Medulla oblongata (tissue), 1 donor: Measurements from ENCODE around the gene GJB4.

Experiments used
- DNase-seq: peaks from one replicate; pipeline ENCODE4 v3.0.0-alpha.2; 2015; ENCODE audit errors: extremely low spot score

The GJB4 gene

GRCh38 chr1:34777519-34778321 is 18.2 kb downstream of the GJB4 start:
- DNase-seq = no peak

- no peak for DNase-seq
Observed at GRCh38 chr1:34778381-34778780, 18.8 kb downstream of the GJB4 start.

- DNase-seq = no peak
Observed at GRCh38 chr1:34779005-34779404, 19.5 kb downstream of the GJB4 start.

GRCh38 chr1:34779526-34779925 is 20.0 kb downstream of the GJB4 start:
- DNase-seq = no peak

- DNase-seq = no peak
Observed at GRCh38 chr1:34779962-34780361, 20.4 kb downstream of the GJB4 start.

GRCh38 chr1:34780528-34780927 is 21.0 kb downstream of the GJB4 start:
- no peak for DNase-seq

GRCh38 chr1:34781071-34781843 is 21.7 kb downstream of the GJB4 start, which contains the start of gene GJB3:
GJB3 (plus strand) TSS chr1:34781214; CDS start chr1:34784763, 3,549 bp downstream.
- DNase-seq = no peak

- no peak for DNase-seq
Observed at GRCh38 chr1:34781844-34782391, 22.4 kb downstream of the GJB4 start.

- no peak for DNase-seq
Observed at GRCh38 chr1:34784751-34785221, 25.2 kb downstream of the GJB4 start.

- DNase-seq = no peak
Observed at GRCh38 chr1:34785231-34785874, 25.8 kb downstream of the GJB4 start.

GRCh38 chr1:34785875-34786470 is 26.4 kb downstream of the GJB4 start:
- no peak for DNase-seq

- DNase-seq = peak; percentile 84
Observed at GRCh38 chr1:34786521-34787325, 27.2 kb downstream of the GJB4 start.

GRCh38 chr1:34787461-34788420 is 28.2 kb downstream of the GJB4 start:
- DNase-seq = no peak

- DNase-seq = no peak
Observed at GRCh38 chr1:34790985-34791384, 31.4 kb downstream of the GJB4 start.

- DNase-seq = no peak
Observed at GRCh38 chr1:34792424-34792823, 32.9 kb downstream of the GJB4 start.

- DNase-seq = no peak
Observed at GRCh38 chr1:34792868-34793727, 33.6 kb downstream of the GJB4 start, which contains the start of gene GJA4. GJA4 (plus strand) TSS chr1:34792999; CDS start chr1:34794214, 1,215 bp downstream.

GRCh38 chr1:34794001-34794789 is 34.7 kb downstream of the GJB4 start:
- no peak for DNase-seq

- no peak for DNase-seq
Observed at GRCh38 chr1:34794790-34795180, 35.2 kb downstream of the GJB4 start.
